Endothelial cell of umbilical vein (primary cell): Measurements from ENCODE around the gene NLGN1. TPM values are rescaled to one million over a fixed set of nuclear protein-coding genes. Genes with fewer than 3 reads are reported as not detected.

ENCODE experiments used
- BruUV-seq: library from RNA; stranded (reverse); fragments of 400-500 nt; replicated peaks from 2 replicates; lab custom pipeline; 2021; lab: Mats Ljungman, UMichigan
- CTCF ChIA-PET: fragments of 300-600, 350-600 bp; sonication (Branson Sonifier 250); formaldehyde crosslinking; loops from one replicate; lab custom pipeline; 2021; ENCODE audit warnings: antibody characterized with exemption, inconsistent platforms; lab: Charles Lee
- POLR2A ChIA-PET: fragments of 300-600, 350-600 bp; sonication (Branson Sonifier 250); formaldehyde crosslinking; loops from one replicate; lab custom pipeline; 2021; ENCODE audit warnings: antibody characterized with exemption, inconsistent platforms; lab: Charles Lee
- DNase-seq: peaks from one replicate; pipeline ENCODE4 v3.0.0-alpha.2; 2011; ENCODE audit warnings: low read depth, low spot score
- FAIRE-seq: peaks from 2 replicates; lab custom pipeline; 2011; peaks lifted over from hg19 to GRCh38; lab: Jason Lieb, UNC
- H2AFZ ChIP-seq: 2 replicates; pipeline ENCODE4 v1.6.0; 2012; ENCODE audit warnings: low read depth, low read length, control low read depth, inconsistent platforms
- H3K27ac ChIP-seq: 2 replicates; pipeline ENCODE4 v1.5.1; 2011; ENCODE audit warnings: low read depth, mild to moderate bottlenecking, control low read depth, low read length, moderate library complexity; ENCODE audit not compliant: insufficient read depth
- H3K27me3 ChIP-seq, 2 experiments: 2 replicates each; pipeline versions ENCODE4 v1.6.0 to v1.6.1; 2011; ENCODE audit warnings: low read length in 2 of 2, mixed read lengths in 1 of 2; ENCODE audit not compliant: control insufficient read depth in 2 of 2, insufficient read depth in 2 of 2
- H3K36me3 ChIP-seq, 2 experiments: 2 replicates in 1 of 2; 3 replicates in 1 of 2; pipeline ENCODE4 v1.5.1; 2011; ENCODE audit warnings: low read length in 2 of 2, mild to moderate bottlenecking in 1 of 2, moderate library complexity in 1 of 2; ENCODE audit not compliant: control insufficient read depth in 2 of 2, insufficient read depth in 2 of 2; ENCODE audit errors: extremely low read depth in 1 of 2
- H3K4me1 ChIP-seq: 3 replicates; pipeline ENCODE4 v1.5.1; 2011; ENCODE audit warnings: mild to moderate bottlenecking, low read length; ENCODE audit not compliant: control insufficient read depth, insufficient read depth; ENCODE audit errors: extremely low read depth
- H3K4me2 ChIP-seq: 2 replicates; pipeline ENCODE4 v1.6.1; 2011; ENCODE audit warnings: low read length, control low read depth, mixed read lengths; ENCODE audit not compliant: insufficient read depth
- H3K4me3 ChIP-seq, 3 experiments: fragments of 200-600 bp in 1 of 3; sonication (generic), shearing (Covaris generic) in 1 of 3; replicated peaks in 1 of 3; 2 replicates each; pipeline ENCODE4 v1.5.1; 2011 to 2016; ENCODE audit warnings: control low read depth in 3 of 3, low read length in 3 of 3, mild to moderate bottlenecking in 2 of 3, inconsistent platforms in 1 of 3, low read depth in 1 of 3, moderate library complexity in 1 of 3; ENCODE audit not compliant: insufficient read depth in 1 of 3
- H3K79me2 ChIP-seq: 2 replicates; pipeline ENCODE4 v1.6.0; 2012; ENCODE audit warnings: low read length, inconsistent platforms; ENCODE audit not compliant: control insufficient read depth, insufficient read depth
- H3K9ac ChIP-seq: replicated peaks from 2 replicates; pipeline ENCODE3; 2011; ENCODE audit warnings: low read length, control low read depth; ENCODE audit not compliant: insufficient read depth; ENCODE audit errors: extremely low read depth
- H3K9me1 ChIP-seq: replicated peaks from 3 replicates; pipeline ENCODE4 v1.6.0; 2011; ENCODE audit warnings: mild to moderate bottlenecking, low read length; ENCODE audit not compliant: control insufficient read depth, insufficient read depth; ENCODE audit errors: extremely low read depth
- H3K9me3 ChIP-seq: replicated peaks from 2 replicates; pipeline ENCODE4 v1.5.1; 2012; ENCODE audit warnings: low read length, inconsistent platforms; ENCODE audit not compliant: control insufficient read depth, insufficient read depth
- H4K20me1 ChIP-seq: replicated peaks from 2 replicates; pipeline ENCODE3; 2011; ENCODE audit warnings: mild to moderate bottlenecking, low read length; ENCODE audit not compliant: control insufficient read depth, insufficient read depth; ENCODE audit errors: extremely low read depth
- CTCF ChIP-seq, 2 donors: IDR thresholded peaks; 1 replicate in 1 of 2; 2 replicates in 1 of 2; pipeline ENCODE4 v1.5.1; 2011; ENCODE audit warnings: low read length in 2 of 2, mild to moderate bottlenecking in 2 of 2, moderate library complexity in 2 of 2, control low read depth in 1 of 2, inconsistent platforms in 1 of 2, low read depth in 1 of 2; ENCODE audit not compliant: insufficient read depth in 1 of 2; ENCODE audit errors: extremely low read depth in 1 of 2
- EZH2 ChIP-seq: IDR thresholded peaks from 2 replicates; pipeline ENCODE4 v1.6.1; 2012; ENCODE audit warnings: borderline replicate concordance, low read depth, mild to moderate bottlenecking, moderate library complexity, low read length, inconsistent platforms; ENCODE audit not compliant: severe bottlenecking
- FOS ChIP-seq: IDR thresholded peaks from 2 replicates; pipeline ENCODE4 v1.6.1; 2011; ENCODE audit warnings: mild to moderate bottlenecking, low read length, moderate library complexity, borderline replicate concordance; ENCODE audit not compliant: insufficient read depth
- GATA2 ChIP-seq: IDR thresholded peaks from 2 replicates; pipeline ENCODE4 v1.7.0; 2011; ENCODE audit warnings: low read depth, mild to moderate bottlenecking, moderate library complexity, mixed read lengths, low read length; ENCODE audit not compliant: insufficient read length, insufficient read depth
- JUN ChIP-seq: IDR thresholded peaks from 2 replicates; pipeline ENCODE4 v1.6.1; 2011; ENCODE audit warnings: borderline replicate concordance, low read depth; ENCODE audit not compliant: insufficient read length, insufficient read depth
- MAX ChIP-seq: IDR thresholded peaks from 2 replicates; pipeline ENCODE4 v1.6.1; 2011; ENCODE audit not compliant: insufficient read depth, insufficient read length
- MYC ChIP-seq: IDR thresholded peaks from one replicate; pipeline ENCODE4 v1.6.1; 2011; ENCODE audit warnings: mild to moderate bottlenecking, low read depth, low read length
- POLR2A ChIP-seq: IDR thresholded peaks from 2 replicates; pipeline ENCODE4 v1.6.1; 2012; ENCODE audit warnings: low read depth, mild to moderate bottlenecking, control low read depth, low read length
- POLR2AphosphoS5 ChIP-seq: IDR thresholded peaks from 2 replicates; pipeline ENCODE4 v1.6.1; 2012; ENCODE audit warnings: low read depth, mild to moderate bottlenecking, control low read depth, low read length, moderate library complexity; ENCODE audit not compliant: insufficient read depth
- dilution Hi-C: fragments of 300-500 bp; cut with MboI; formaldehyde crosslinking; loops from one replicate; pipeline ENCODE4 v1.15.0; 2019; ENCODE audit warnings: low sequenced_read_pairs; ENCODE audit not compliant: extremely low pct_ligation_motif_present
- intact Hi-C: fragments of 100-400 bp; cut with micrococcal nuclease; formaldehyde crosslinking; loops from one replicate; pipeline ENCODE4 v1.10.0; 2022
- polyA plus RNA-seq, 4 experiments: library from polyadenylated mRNA; depleted of rRNA in 3 of 4; stranded (reverse) in 3 of 4; unstranded in 1 of 4; fragments of >200 nt; gene quantifications; 2 replicates each; pipeline versions ENCODE4 v1.2.1 to v1.2.3, GENCODE V29; 2011 to 2012; ENCODE audit warnings: missing spikeins in 1 of 4
- total RNA-seq: library from RNA; stranded (reverse); gene quantifications from 2 replicates; pipeline ENCODE4 v1.2.3, GENCODE V29; 2021

NLGN1 gene
- total and polyA plus RNA-seq, 2 donors (not counting 3 experiments of a cell fraction or from before 2014, with no cell fraction given): 7.9 to 16.3 TPM

GRCh38 chr3:173513123-173513522 is 115.6 kb downstream of the NLGN1 start:
- no peak overlapping the region for H3K4me2 ChIP-seq
- no peak for DNase-seq
- intact Hi-C loops (no loop called here), dilution Hi-C loops (no loop called here)
- CTCF ChIA-PET: interaction anchor here (1.3 to 1.4 kb wide), 2 partner anchors 11 to 26 kb away, joined by 3 to 5 read pairs; no protein-coding TSS in a partner anchor
- no peak for TF ChIP-seq MAX
- no peak for TF ChIP-seq CTCF (IDR thresholded peaks at IDR 0.05; ENCODE audit: extremely low read depth in 1 of 2, insufficient read depth in 1 of 2, low read depth in 1 of 2, low read length in 2 of 2)
- TF ChIP-seq MYC: no peak
- no peak for TF ChIP-seq GATA2
- no peak for TF ChIP-seq POLR2A
- TF ChIP-seq JUN: no peak
- TF ChIP-seq FOS: no peak
- no peak for TF ChIP-seq POLR2AphosphoS5
- no peak for TF ChIP-seq EZH2
- H3K9me1 ChIP-seq: no peaks in the 10 kb centered on the region
- no TSS peak for BruUV-seq
- H3K27ac ChIP-seq: no peak overlapping the region
- no peaks in the 10 kb centered on the region for H3K4me1 ChIP-seq
- no peaks in the 10 kb centered on the region for H3K9me3 ChIP-seq
- POLR2A ChIA-PET: no interaction called here
- no peaks in the 10 kb centered on the region for H3K79me2 ChIP-seq
- no peak overlapping the region for H3K9ac ChIP-seq
- no peak overlapping the region for H2AFZ ChIP-seq
- H3K4me3 ChIP-seq: no peak overlapping the region
- H4K20me1 ChIP-seq: no peaks in the 10 kb centered on the region
- H3K27me3 ChIP-seq: no peaks in the 10 kb centered on the region
- FAIRE-seq: no peak
- no peaks in the 10 kb centered on the region for H3K36me3 ChIP-seq
